BE2C (cell line): ENCODE measurements around the gene SELENON.

Experiments
- DNase-seq: peaks from one replicate; pipeline ENCODE4 v3.0.0-alpha.2; 2020
- H3K27me3 ChIP-seq: fragments of 250-450 bp; sonication (Bioruptor Pico); 2 replicates; pipeline ENCODE4 v1.5.1; 2020; ENCODE audit warnings: mild to moderate bottlenecking
- H3K36me3 ChIP-seq: fragments of 250-450 bp; sonication (Bioruptor Pico); 2 replicates; pipeline ENCODE4 v1.5.1; 2020; ENCODE audit warnings: mild to moderate bottlenecking
- H3K4me1 ChIP-seq: fragments of 250-450 bp; sonication (Bioruptor Pico); 2 replicates; pipeline ENCODE4 v1.5.1; 2020
- H3K4me3 ChIP-seq: 2 replicates; pipeline ENCODE4 v1.5.1; 2011; ENCODE audit warnings: low read depth, low read length
- H3K9me3 ChIP-seq: fragments of 250-450 bp; sonication (Bioruptor Pico); 2 replicates; pipeline ENCODE4 v1.5.1; 2020
- TF ChIP-seq, protein P1 (sequence below): IDR thresholded peaks from 2 replicates; pipeline ENCODE4 v1.5.1; 2012; ENCODE audit warnings: mild to moderate bottlenecking, low read depth, low read length

SELENON gene

DNA sequence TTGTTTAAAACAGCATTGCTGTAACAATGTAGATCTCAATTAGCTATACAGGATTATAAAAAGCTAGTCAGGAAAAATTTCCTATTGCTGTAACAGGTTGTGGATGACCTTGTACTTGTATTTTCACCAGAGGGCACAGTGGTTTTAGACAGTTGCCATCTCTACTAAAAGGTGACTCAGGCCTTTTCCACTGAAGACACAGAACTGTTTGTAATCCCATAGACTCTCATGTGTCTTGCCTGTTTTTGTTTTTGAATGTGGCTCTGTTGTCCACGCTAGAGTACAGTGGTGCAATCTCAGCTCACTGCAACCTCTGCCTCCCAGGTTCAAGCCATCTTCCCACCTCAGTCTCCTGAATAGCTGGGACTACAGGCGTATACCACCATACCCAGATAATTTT, 25.6 kb downstream of the SELENON start:
- peaks cover 9% of the 10 kb centered on the region for H3K36me3 ChIP-seq
- TF ChIP-seq, protein P1, sequence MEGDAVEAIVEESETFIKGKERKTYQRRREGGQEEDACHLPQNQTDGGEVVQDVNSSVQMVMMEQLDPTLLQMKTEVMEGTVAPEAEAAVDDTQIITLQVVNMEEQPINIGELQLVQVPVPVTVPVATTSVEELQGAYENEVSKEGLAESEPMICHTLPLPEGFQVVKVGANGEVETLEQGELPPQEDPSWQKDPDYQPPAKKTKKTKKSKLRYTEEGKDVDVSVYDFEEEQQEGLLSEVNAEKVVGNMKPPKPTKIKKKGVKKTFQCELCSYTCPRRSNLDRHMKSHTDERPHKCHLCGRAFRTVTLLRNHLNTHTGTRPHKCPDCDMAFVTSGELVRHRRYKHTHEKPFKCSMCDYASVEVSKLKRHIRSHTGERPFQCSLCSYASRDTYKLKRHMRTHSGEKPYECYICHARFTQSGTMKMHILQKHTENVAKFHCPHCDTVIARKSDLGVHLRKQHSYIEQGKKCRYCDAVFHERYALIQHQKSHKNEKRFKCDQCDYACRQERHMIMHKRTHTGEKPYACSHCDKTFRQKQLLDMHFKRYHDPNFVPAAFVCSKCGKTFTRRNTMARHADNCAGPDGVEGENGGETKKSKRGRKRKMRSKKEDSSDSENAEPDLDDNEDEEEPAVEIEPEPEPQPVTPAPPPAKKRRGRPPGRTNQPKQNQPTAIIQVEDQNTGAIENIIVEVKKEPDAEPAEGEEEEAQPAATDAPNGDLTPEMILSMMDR, result no peak
- no peak for DNase-seq

DNA sequence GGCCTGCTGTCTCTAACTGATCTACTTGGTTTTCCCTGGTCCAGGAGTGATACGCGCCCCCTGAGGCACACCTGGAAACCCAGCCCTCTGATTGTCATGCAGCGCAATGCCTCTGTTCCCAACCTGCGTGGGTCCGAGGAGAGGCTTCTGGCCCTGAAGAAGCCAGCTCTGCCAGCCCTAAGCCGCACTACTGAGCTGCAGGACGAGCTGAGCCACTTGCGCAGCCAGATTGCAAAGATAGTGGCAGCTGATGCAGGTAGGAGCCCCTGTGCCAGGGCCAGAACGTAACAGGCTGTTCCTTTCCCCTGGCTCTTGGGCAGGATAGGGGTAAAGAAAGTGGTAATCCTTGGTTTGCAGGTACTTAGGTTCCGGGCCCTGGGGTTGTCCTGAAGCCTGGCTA, 26.6 kb downstream of the SELENON start:
- peaks cover 9% of the 10 kb centered on the region for H3K36me3 ChIP-seq
- H3K4me3 ChIP-seq, result no peak overlapping the region
- H3K27me3 ChIP-seq, result no peaks in the 10 kb centered on the region
- H3K4me1 ChIP-seq, result no peaks in the 10 kb centered on the region
- TF ChIP-seq, protein P1, result no peak
- no peaks in the 10 kb centered on the region for H3K9me3 ChIP-seq
- DNase-seq, result no peak

More for the DNA sequence above, 25.6 kb downstream of the SELENON start:
- Histone ChIP-seq H3K4me1 (no peaks in the 10 kb centered on the region), H3K27me3 (no peaks in the 10 kb centered on the region), H3K9me3 (no peaks in the 10 kb centered on the region), H3K4me3 (no peak overlapping the region)

DNA sequence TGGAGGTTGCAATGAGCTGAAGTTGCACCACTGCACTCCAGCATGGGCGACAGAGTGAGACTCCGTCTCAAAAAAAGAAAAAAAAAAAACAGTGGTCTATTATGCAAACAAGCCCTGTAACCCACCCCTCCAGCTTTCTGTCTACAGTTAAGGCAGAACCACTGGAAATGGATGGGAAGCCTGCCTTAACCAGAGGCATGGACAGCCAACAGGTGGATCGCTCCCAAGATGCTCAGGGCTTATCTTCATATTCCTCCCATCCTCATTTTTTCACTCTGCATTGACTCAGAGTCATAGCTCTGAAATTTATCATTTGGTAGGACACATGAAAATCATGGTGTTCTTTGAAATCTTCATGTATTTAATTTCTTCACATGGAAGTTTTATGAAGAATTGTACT, 28.5 kb downstream of the SELENON start:
- TF ChIP-seq, protein P1, result no peak
- no peaks in the 10 kb centered on the region for H3K27me3 ChIP-seq
- peaks cover 14% of the 10 kb centered on the region for H3K36me3 ChIP-seq
- no peaks in the 10 kb centered on the region for H3K9me3 ChIP-seq
- H3K4me3 ChIP-seq, result no peak overlapping the region
- no peak for DNase-seq
- no peaks in the 10 kb centered on the region for H3K4me1 ChIP-seq

DNA sequence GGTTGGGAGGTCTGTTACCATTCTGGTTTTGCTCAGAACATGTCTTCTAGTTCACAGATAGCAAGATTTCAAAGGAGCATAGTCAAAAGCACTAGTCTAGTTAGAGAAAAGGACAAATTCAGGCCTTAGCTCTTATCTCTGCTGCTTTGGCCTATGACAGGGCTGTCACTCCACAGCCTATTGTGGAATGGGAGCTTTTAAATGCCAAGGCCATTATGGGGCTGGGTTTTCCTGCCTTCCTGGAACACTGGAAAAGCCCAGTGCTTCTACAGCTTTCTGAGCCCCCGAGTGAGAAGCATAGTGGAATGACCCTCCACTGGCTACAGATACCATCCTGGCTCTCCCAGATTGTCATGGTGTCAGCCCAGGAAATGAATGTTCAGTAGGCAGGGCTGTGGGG, 29.1 kb downstream of the SELENON start:
- no peaks in the 10 kb centered on the region for H3K27me3 ChIP-seq
- H3K4me3 ChIP-seq, result no peak overlapping the region
- DNase-seq, result no peak
- TF ChIP-seq, protein P1, result no peak
- H3K9me3 ChIP-seq, result no peaks in the 10 kb centered on the region
- no peaks in the 10 kb centered on the region for H3K4me1 ChIP-seq
- H3K36me3 ChIP-seq, result peaks cover 14% of the 10 kb centered on the region

DNA sequence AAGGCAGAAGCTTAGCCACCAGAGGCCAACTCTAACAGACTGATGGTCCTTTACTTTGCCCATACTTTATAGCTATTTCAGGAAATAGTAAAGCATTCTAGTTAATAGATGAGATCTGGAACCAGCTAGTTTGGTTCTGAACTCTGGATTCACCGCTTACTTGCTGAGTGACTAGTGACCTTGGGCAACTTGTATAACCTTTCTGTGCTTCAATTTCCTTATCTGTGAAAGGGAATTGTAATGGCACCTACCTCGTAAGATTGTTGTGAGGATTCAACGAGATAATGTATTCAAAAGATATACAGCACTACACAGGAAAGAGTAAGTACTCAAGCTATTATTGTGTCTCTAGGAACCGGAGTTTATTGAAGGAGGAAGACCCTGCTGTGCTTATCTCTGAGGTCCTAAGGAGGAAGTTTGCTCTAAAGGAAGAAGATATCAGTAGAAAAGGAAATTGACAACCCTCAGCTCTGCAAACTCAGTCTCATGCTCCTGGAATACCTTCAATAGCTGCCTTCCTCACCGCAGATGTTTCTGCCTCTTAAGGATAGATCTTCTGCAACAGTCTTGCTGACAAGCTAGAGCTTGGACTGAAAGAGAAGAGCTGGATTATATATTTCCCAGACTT, 31.7 kb downstream of the SELENON start:
- TF ChIP-seq, protein P1, result no peak

DNA sequence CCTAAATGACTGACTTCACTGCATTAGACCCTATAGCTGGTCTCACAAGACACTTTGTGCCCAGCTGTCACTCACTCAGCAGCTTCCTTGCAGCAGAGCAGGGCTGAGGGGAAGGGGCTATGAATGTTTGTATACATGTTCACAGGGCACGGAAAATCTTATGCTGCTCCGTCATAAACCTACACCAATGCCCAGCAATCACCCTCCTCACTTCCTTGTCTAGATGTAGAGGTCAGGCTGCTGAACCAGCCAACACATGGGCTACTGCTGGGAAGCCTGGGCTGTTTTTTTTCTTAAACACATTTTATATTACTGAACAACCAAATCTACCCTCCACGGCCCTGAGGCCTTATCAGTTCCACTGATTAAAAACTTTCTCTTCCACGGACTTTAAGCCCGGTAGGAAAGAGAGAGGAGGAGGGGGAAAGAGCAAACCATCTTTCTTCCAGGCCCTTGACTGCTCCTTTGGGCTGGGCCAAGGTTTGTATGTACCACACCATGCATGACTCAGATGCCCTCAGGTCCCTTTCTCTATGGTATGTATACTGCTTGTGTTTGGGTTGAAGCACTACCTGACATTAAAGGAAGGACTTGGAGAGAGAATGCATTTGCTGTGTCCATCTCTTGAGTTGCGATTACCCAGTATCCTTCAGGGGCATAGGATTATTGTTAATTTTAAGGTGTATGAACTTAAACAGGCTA, 32.5 kb downstream of the SELENON start:
- TF ChIP-seq, protein P1, result no peak
- no peaks in the 10 kb centered on the region for H3K9me3 ChIP-seq
- H3K27me3 ChIP-seq, result no peaks in the 10 kb centered on the region
- no peaks in the 10 kb centered on the region for H3K4me1 ChIP-seq
- peaks cover 17% of the 10 kb centered on the region for H3K36me3 ChIP-seq
- DNase-seq, result no peak
- no peak overlapping the region for H3K4me3 ChIP-seq

More for the DNA sequence above, 31.7 kb downstream of the SELENON start:
- Histone ChIP-seq H3K4me3 (no peak overlapping the region), H3K27me3 (no peaks in the 10 kb centered on the region), H3K4me1 (no peaks in the 10 kb centered on the region), H3K9me3 (no peaks in the 10 kb centered on the region), H3K36me3 (peaks cover 17% of the 10 kb centered on the region)
- DNase-seq, result no peak
